DOHH2 (cell line): ENCODE measurements around the gene RIC1.

Experiments used
- H3F3A ChIP-seq: fragments of 200-600 bp; sonication (generic), shearing (Covaris generic); 2 replicates; pipeline ENCODE4 v1.6.0; 2016; ENCODE audit warnings: antibody characterized with exemption, mild to moderate bottlenecking; ENCODE audit not compliant: control insufficient read depth, insufficient read depth
- H3K27ac ChIP-seq: fragments of 200-600 bp; sonication (generic); 2 replicates; pipeline ENCODE4 v1.5.1; 2014; ENCODE audit warnings: low read depth, mild to moderate bottlenecking, low read length, moderate library complexity
- H3K27me3 ChIP-seq: fragments of 200-600 bp; sonication (generic); 2 replicates; pipeline ENCODE4 v1.6.1; 2014; ENCODE audit warnings: mild to moderate bottlenecking, low read length, mixed read lengths; ENCODE audit not compliant: control insufficient read depth
- H3K36me3 ChIP-seq: fragments of 200-600 bp; sonication (generic); 2 replicates; pipeline ENCODE4 v1.6.1; 2014; ENCODE audit warnings: mild to moderate bottlenecking, low read length, moderate library complexity, mixed read lengths; ENCODE audit not compliant: control insufficient read depth
- H3K4me1 ChIP-seq: fragments of 200-600 bp; sonication (generic); 2 replicates; pipeline ENCODE4 v1.6.1; 2014; ENCODE audit warnings: mild to moderate bottlenecking, low read length, mixed read lengths; ENCODE audit not compliant: control insufficient read depth
- H3K4me2 ChIP-seq: fragments of 200-600 bp; sonication (generic); 2 replicates; pipeline ENCODE4 v1.6.0; 2014; ENCODE audit warnings: mild to moderate bottlenecking, low read length, moderate library complexity
- H3K4me3 ChIP-seq: fragments of 200-600 bp; sonication (generic); 2 replicates; pipeline ENCODE4 v1.5.1; 2014; ENCODE audit warnings: mild to moderate bottlenecking, low read length, mixed read lengths
- H3K79me2 ChIP-seq: fragments of 200-600 bp; sonication (generic); 2 replicates; pipeline ENCODE4 v1.6.1; 2014; ENCODE audit warnings: mild to moderate bottlenecking, low read length, mixed read lengths; ENCODE audit not compliant: control insufficient read depth
- H3K9me2 ChIP-seq: fragments of 200-600 bp; sonication (generic); replicated peaks from 2 replicates; pipeline ENCODE4 v1.6.1; 2014; ENCODE audit warnings: mild to moderate bottlenecking, low read length, mixed read lengths; ENCODE audit not compliant: control insufficient read depth
- H3K9me3 ChIP-seq: fragments of 200-600 bp; sonication (generic); 2 replicates; pipeline ENCODE4 v1.6.1; 2014; ENCODE audit warnings: antibody characterized with exemption, low read length, mixed read lengths; ENCODE audit not compliant: control insufficient read depth, insufficient read depth
- H4K20me1 ChIP-seq: fragments of 200-600 bp; sonication (generic); 2 replicates; pipeline ENCODE4 v1.6.0; 2014; ENCODE audit warnings: low read depth, mild to moderate bottlenecking, antibody characterized with exemption, low read length, moderate library complexity; ENCODE audit not compliant: control insufficient read depth, insufficient read depth
- EZH2phosphoT487 ChIP-seq: fragments of 200-600 bp; sonication (generic); IDR thresholded peaks from 2 replicates; pipeline ENCODE4 v1.6.1; 2017; ENCODE audit warnings: borderline replicate concordance, mild to moderate bottlenecking, antibody characterized with exemption, low read length, moderate library complexity, mixed read lengths
- TF ChIP-seq, protein P1 (sequence below): fragments of 200-600 bp; sonication (generic); IDR thresholded peaks from one replicate; pipeline ENCODE4 v1.5.1; 2014; ENCODE audit warnings: antibody characterized with exemption, mild to moderate bottlenecking, low read depth, low read length; ENCODE audit not compliant: poor library complexity, severe bottlenecking

The RIC1 gene

DNA sequence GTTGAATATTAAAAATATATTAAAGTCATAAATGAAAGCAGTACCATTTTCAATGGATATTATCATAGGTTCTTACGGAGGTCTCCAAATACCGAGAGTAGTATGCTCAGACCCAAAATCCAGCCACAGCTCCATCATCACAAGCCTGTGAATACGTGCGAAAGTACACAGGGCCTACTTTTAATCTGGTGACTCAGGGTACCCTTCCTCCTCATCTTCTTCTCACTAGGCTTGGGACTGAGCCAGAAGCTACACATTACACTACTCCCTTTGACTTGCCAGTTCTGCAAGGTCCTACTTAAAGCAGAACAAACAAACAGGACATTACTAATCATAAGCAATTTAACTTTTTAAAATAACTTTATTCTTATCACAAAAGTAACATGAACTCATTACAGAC, 7.6 kb upstream of the RIC1 start:
- no peak overlapping the region for H3K4me3 ChIP-seq
- peaks cover 49% of the 10 kb centered on the region for H3K36me3 ChIP-seq
- H3F3A ChIP-seq = peaks cover 12% of the 10 kb centered on the region
- H3K27me3 ChIP-seq = no peaks in the 10 kb centered on the region
- no peaks in the 10 kb centered on the region for H3K9me2 ChIP-seq
- no peaks in the 10 kb centered on the region for H3K9me3 ChIP-seq
- no peak overlapping the region for H3K27ac ChIP-seq
- TF ChIP-seq EZH2phosphoT487 = no peak
- TF ChIP-seq, protein P1, sequence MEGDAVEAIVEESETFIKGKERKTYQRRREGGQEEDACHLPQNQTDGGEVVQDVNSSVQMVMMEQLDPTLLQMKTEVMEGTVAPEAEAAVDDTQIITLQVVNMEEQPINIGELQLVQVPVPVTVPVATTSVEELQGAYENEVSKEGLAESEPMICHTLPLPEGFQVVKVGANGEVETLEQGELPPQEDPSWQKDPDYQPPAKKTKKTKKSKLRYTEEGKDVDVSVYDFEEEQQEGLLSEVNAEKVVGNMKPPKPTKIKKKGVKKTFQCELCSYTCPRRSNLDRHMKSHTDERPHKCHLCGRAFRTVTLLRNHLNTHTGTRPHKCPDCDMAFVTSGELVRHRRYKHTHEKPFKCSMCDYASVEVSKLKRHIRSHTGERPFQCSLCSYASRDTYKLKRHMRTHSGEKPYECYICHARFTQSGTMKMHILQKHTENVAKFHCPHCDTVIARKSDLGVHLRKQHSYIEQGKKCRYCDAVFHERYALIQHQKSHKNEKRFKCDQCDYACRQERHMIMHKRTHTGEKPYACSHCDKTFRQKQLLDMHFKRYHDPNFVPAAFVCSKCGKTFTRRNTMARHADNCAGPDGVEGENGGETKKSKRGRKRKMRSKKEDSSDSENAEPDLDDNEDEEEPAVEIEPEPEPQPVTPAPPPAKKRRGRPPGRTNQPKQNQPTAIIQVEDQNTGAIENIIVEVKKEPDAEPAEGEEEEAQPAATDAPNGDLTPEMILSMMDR = no peak
- no peak overlapping the region for H3K4me2 ChIP-seq
- peaks cover 94% of the 10 kb centered on the region for H3K79me2 ChIP-seq
- peaks cover 60% of the 10 kb centered on the region for H3K4me1 ChIP-seq
- H4K20me1 ChIP-seq = no peaks in the 10 kb centered on the region

- Histone ChIP-seq H4K20me1 (no peaks in the 10 kb centered on the region), H3K9me3 (no peaks in the 10 kb centered on the region), H3K27ac (no peak overlapping the region), H3F3A (peaks cover 19% of the 10 kb centered on the region), H3K4me2 (no peak overlapping the region), H3K4me3 (no peak overlapping the region), H3K27me3 (no peaks in the 10 kb centered on the region), H3K9me2 (no peaks in the 10 kb centered on the region), H3K79me2 (peaks cover 89% of the 10 kb centered on the region), H3K4me1 (peaks cover 67% of the 10 kb centered on the region), H3K36me3 (peaks cover 49% of the 10 kb centered on the region)
- no peak for TF ChIP-seq EZH2phosphoT487
- TF ChIP-seq, protein P1 = no peak
Observed at GRCh38 chr9:5622016-5622415, 6.9 kb upstream of the RIC1 start.

DNA sequence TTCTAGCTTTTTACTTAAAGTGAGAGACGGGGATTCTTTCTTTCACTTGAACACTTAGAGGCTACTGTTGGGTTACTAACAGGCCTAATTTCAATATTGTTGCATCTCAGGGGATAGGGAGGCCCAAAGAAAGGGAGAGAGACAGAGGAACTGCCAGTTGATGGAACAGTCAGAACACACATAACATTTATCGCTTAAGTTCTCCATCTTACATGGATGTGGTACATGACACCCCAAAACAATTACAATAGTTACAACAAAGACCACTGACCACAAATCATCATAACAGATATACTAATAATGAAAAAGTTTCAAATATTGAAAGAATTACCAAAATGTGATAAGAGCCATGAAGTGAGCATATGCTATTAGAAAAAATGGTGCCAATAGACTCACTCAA, 4.3 kb upstream of the RIC1 start:
- Histone ChIP-seq H3K27ac (peak overlapping the region; percentile 22; the same call in 1 of the 2 replicates), H3K27me3 (no peaks in the 10 kb centered on the region), H3K4me2 (peak overlapping the region; percentile 95)

More for the DNA sequence above, 4.3 kb upstream of the RIC1 start:
- Histone ChIP-seq H3K4me3 (peak overlapping the region; percentile 16; the same call in 1 of the 2 replicates), H3K9me3 (no peaks in the 10 kb centered on the region), H4K20me1 (no peaks in the 10 kb centered on the region), H3K9me2 (no peaks in the 10 kb centered on the region), H3F3A (peaks cover 22% of the 10 kb centered on the region), H3K79me2 (peaks cover 84% of the 10 kb centered on the region), H3K36me3 (peaks cover 55% of the 10 kb centered on the region), H3K4me1 (peaks cover 52% of the 10 kb centered on the region)
- no peak for TF ChIP-seq EZH2phosphoT487
- TF ChIP-seq, protein P1 = no peak
